Measurements from ENCODE around the gene DYRK1A.
"Not testable (repeated sequence)": the region's sequence is repeated elsewhere in the genome, so short reads cannot be mapped to it uniquely, and the experiment has no call there.

The DYRK1A gene

GRCh38 chr21:37528150-37528937 is 161.8 kb downstream of the DYRK1A start:
- no peak for DNase-seq

GRCh38 chr21:37529649-37530048 is 163.1 kb downstream of the DYRK1A start:
- no peak for DNase-seq

- no peak for DNase-seq
These were observed 164.4 kb downstream of the DYRK1A start for GRCh38 chr21:37530901-37531351.

- no peak for DNase-seq
These were observed 164.9 kb downstream of the DYRK1A start for GRCh38 chr21:37531431-37531932.

- DNase-seq, result no peak
These were observed 166.6 kb downstream of the DYRK1A start for GRCh38 chr21:37532868-37533780.

GRCh38 chr21:37534431-37534830 is 167.9 kb downstream of the DYRK1A start:
- no peak for DNase-seq

GRCh38 chr21:37535130-37535529 is 168.6 kb downstream of the DYRK1A start:
- DNase-seq, result no peak

- DNase-seq, result no peak
These were observed 169.1 kb downstream of the DYRK1A start for GRCh38 chr21:37535672-37536071.

GRCh38 chr21:37536616-37537278 is 170.2 kb downstream of the DYRK1A start:
- DNase-seq, result no peak

- DNase-seq, result no peak
These were observed 170.9 kb downstream of the DYRK1A start for GRCh38 chr21:37537391-37537996.

GRCh38 chr21:37538971-37539590 is 172.5 kb downstream of the DYRK1A start:
- DNase-seq, result no peak

GRCh38 chr21:37541128-37541527 is 174.6 kb downstream of the DYRK1A start:
- not testable (repeated sequence) for DNase-seq

GRCh38 chr21:37542512-37542911 is 175.9 kb downstream of the DYRK1A start:
- DNase-seq, result no peak

- no peak for DNase-seq
These were observed 179.8 kb downstream of the DYRK1A start for GRCh38 chr21:37546299-37546908.

- peak in 1 of 5 experiments; percentile 13 for DNase-seq
These were observed 180.5 kb downstream of the DYRK1A start for GRCh38 chr21:37546949-37547614.

GRCh38 chr21:37547615-37548200 is 181.1 kb downstream of the DYRK1A start:
- no peak for DNase-seq

- DNase-seq, result no peak
These were observed 182.0 kb downstream of the DYRK1A start for GRCh38 chr21:37548521-37548981.

GRCh38 chr21:37549730-37550129 is 183.2 kb downstream of the DYRK1A start:
- DNase-seq, result not testable (repeated sequence)

- no peak for DNase-seq
These were observed 183.6 kb downstream of the DYRK1A start for GRCh38 chr21:37550157-37550556.

- DNase-seq, result no peak
These were observed 184.2 kb downstream of the DYRK1A start for GRCh38 chr21:37550618-37551330.
